Fibroblast of the aortic adventitia (primary cell): ENCODE data around the gene PCDHGC4. TPM values are rescaled to one million over a fixed set of nuclear protein-coding genes. Genes with fewer than 3 reads are reported as not detected.
A peak's percentile ranks its signal among the peaks of the same experiment; 100 is the strongest.

Experiments
- DNase-seq: peaks from one replicate; pipeline ENCODE4 v3.0.0-alpha.2; 2010; ENCODE audit warnings: low read depth
- H3K4me3 ChIP-seq: 2 replicates; pipeline ENCODE4 v1.5.1; 2011; ENCODE audit warnings: low read depth, mild to moderate bottlenecking, control low read depth, low read length, moderate library complexity
- total RNA-seq: library from RNA; depleted of rRNA; stranded (reverse); fragments of >200 nt; gene quantifications from 2 replicates; pipeline ENCODE4 v1.2.3, GENCODE V29; 2012; ENCODE audit warnings: low replicate concordance
- TF ChIP-seq, protein P1 (sequence below): IDR thresholded peaks from 2 replicates; pipeline ENCODE4 v1.5.1; 2011; ENCODE audit warnings: mild to moderate bottlenecking, low read length, control low read depth, inconsistent platforms; ENCODE audit not compliant: insufficient read depth

The PCDHGC4 gene
- total RNA-seq, 1 donor, result 5.2 TPM

- DNase-seq, result peak; percentile 79
- TF ChIP-seq, protein P1, sequence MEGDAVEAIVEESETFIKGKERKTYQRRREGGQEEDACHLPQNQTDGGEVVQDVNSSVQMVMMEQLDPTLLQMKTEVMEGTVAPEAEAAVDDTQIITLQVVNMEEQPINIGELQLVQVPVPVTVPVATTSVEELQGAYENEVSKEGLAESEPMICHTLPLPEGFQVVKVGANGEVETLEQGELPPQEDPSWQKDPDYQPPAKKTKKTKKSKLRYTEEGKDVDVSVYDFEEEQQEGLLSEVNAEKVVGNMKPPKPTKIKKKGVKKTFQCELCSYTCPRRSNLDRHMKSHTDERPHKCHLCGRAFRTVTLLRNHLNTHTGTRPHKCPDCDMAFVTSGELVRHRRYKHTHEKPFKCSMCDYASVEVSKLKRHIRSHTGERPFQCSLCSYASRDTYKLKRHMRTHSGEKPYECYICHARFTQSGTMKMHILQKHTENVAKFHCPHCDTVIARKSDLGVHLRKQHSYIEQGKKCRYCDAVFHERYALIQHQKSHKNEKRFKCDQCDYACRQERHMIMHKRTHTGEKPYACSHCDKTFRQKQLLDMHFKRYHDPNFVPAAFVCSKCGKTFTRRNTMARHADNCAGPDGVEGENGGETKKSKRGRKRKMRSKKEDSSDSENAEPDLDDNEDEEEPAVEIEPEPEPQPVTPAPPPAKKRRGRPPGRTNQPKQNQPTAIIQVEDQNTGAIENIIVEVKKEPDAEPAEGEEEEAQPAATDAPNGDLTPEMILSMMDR, result no peak
- no peak overlapping the region for H3K4me3 ChIP-seq
Measured at GRCh38 chr5:141528291-141528984, 43.6 kb downstream of the PCDHGC4 start.

GRCh38 chr5:141529002-141529401, 44.2 kb downstream of the PCDHGC4 start:
- DNase-seq, result peak; percentile 77
- TF ChIP-seq, protein P1, result no peak
- no peak overlapping the region for H3K4me3 ChIP-seq

DNA sequence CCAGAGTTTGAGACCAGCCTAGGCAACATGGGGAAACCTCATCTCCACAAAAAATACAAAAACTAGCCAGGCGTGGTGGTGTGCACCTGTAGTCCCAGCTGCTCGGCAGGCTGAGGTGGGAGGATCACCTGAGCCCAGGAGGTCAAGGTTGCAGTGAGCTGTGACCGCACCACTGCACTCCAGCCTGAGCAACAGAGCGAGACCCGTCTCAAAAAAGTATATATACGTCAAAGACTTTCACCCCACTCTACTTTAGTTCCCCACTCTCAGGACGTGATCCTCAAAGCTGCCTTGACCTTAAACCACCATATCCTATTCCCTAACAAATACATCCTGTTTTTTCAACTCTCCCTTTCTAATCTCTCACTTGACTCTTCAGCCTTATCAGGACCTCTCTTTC, 45.0 kb downstream of the PCDHGC4 start:
- H3K4me3 ChIP-seq, result no peak overlapping the region
- no peak for DNase-seq
- TF ChIP-seq, protein P1, result no peak

DNA sequence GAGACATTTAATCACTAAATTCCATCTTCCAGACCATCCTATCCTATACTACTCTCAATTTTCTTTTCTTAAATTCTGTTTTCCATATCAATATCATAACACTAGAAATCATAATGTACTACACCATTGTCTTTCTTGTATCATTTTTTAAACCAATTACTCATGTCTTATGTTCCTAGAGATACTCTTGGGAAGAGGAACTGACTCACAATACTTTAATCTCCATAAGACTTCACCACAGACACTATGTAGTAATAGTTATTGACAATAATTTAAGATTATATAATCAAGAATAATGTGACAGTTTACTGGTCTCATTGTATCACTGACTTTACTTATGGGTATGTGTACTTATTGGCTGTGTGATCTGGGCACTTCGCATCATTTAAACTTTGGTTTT, 47.9 kb downstream of the PCDHGC4 start:
- TF ChIP-seq, protein P1, result no peak
- H3K4me3 ChIP-seq, result no peak overlapping the region
- no peak for DNase-seq

DNA sequence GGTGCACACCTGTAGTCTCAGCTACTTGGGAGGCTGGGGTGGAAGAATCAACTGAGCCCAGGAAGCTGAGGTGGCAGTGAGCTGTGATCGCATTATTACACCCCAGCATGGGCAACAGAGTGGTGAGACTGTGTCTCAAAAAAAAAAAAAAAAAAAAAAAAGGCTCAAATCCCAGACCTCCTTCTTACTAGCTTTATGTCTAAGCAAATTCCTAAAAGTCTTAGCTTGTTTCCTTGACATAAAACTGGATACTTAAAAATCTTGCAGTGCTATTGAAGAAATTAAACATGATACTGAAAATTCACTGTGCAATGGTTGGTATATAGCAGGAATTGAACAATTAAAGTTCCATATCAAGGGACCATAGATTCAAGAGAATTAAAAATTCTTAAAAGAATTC, 49.1 kb downstream of the PCDHGC4 start:
- TF ChIP-seq, protein P1, result no peak
- DNase-seq, result peak; percentile 50

DNA sequence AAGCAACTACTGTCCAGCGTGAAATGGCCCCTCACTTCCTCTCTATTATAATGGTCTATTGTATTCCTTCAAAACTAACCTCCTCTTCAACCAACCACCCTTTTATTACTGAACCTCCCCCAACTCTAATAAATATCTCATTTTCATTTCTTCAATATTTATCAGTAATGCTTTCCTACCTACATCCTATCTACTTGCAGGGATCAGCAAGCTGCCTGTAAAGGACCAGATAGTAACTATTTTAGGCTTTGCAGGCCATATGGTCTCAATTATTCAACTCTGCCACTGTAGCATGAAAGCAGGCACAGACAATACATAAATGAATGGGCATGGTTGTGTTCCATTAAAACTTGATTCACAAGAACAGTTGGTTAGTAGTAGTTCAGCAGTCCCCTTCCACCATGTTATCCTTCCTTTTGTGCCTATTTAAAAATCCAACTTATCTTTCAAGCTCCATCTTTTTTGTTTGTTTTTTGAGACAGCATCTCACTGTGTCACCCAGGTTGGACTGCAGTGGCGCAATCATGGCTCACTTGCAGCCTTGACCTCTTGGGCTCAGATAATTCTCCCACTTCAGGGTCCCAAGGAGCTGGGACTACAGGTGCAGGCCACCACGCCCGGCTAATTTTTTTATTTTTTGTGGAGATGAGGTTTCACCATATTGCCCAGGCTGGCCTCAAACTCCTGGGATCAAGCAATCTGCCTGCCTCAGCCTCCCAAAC, 49.8 kb downstream of the PCDHGC4 start:
- DNase-seq, result no peak
- TF ChIP-seq, protein P1, result no peak
- no peak overlapping the region for H3K4me3 ChIP-seq

More for the DNA sequence above, 49.1 kb downstream of the PCDHGC4 start:
- no peak overlapping the region for H3K4me3 ChIP-seq

Other genes starting within 250 kb of the PCDHGC4 start
- 0.09 TPM in 1 of 2 replicates, not detected in the other for gene PCDHB15, start 239.6 kb upstream of the PCDHGC4 start, total RNA-seq
- 0.72 TPM in 1 of 2 replicates, not detected in the other for gene SLC25A2, start 181.0 kb upstream of the PCDHGC4 start, total RNA-seq
- 62.1 and 66.0 TPM in 2 replicates for gene TAF7, start 164.2 kb upstream of the PCDHGC4 start, total RNA-seq
- 0.90 and 1.4 TPM in 2 replicates for gene PCDHGA1, start 154.5 kb upstream of the PCDHGC4 start, total RNA-seq
- 2.5 and 3.9 TPM in 2 replicates for gene PCDHGA2, start 146.3 kb upstream of the PCDHGC4 start, total RNA-seq
- gene PCDHGA3, start 141.2 kb upstream of the PCDHGC4 start, total RNA-seq, result 1.1 and 4.4 TPM in 2 replicates
- gene PCDHGB1, start 134.9 kb upstream of the PCDHGC4 start, total RNA-seq, result 3.1 and 4.2 TPM in 2 replicates
- 3.7 and 9.9 TPM in 2 replicates for gene PCDHGA4, start 130.0 kb upstream of the PCDHGC4 start, total RNA-seq
- 1.3 and 5.7 TPM in 2 replicates for gene PCDHGB2, start 125.0 kb upstream of the PCDHGC4 start, total RNA-seq
- gene PCDHGA5, start 120.9 kb upstream of the PCDHGC4 start, total RNA-seq, result 1.7 and 3.5 TPM in 2 replicates
- 7.7 and 9.6 TPM in 2 replicates for gene PCDHGB3, start 114.8 kb upstream of the PCDHGC4 start, total RNA-seq
- 3.9 and 7.4 TPM in 2 replicates for gene PCDHGA6, start 111.1 kb upstream of the PCDHGC4 start, total RNA-seq
- gene PCDHGA7, start 102.3 kb upstream of the PCDHGC4 start, total RNA-seq, result 2.9 and 8.4 TPM in 2 replicates
- 9.0 and 17.4 TPM in 2 replicates for gene PCDHGB4, start 97.3 kb upstream of the PCDHGC4 start, total RNA-seq
- 2.5 and 3.8 TPM in 2 replicates for gene PCDHGA8, start 92.4 kb upstream of the PCDHGC4 start, total RNA-seq
- 8.5 and 19.9 TPM in 2 replicates for gene PCDHGB5, start 87.1 kb upstream of the PCDHGC4 start, total RNA-seq
- gene PCDHGA9, start 82.3 kb upstream of the PCDHGC4 start, total RNA-seq, result 4.1 and 7.3 TPM in 2 replicates
- 3.8 and 5.8 TPM in 2 replicates for gene PCDHGB6, start 77.0 kb upstream of the PCDHGC4 start, total RNA-seq
- 10.6 and 22.2 TPM in 2 replicates for gene PCDHGA10, start 72.0 kb upstream of the PCDHGC4 start, total RNA-seq
- 16.7 and 22.1 TPM in 2 replicates for gene PCDHGB7, start 67.4 kb upstream of the PCDHGC4 start, total RNA-seq
- gene PCDHGA11, start 64.0 kb upstream of the PCDHGC4 start, total RNA-seq, result 7.6 and 17.8 TPM in 2 replicates
- 39.7 and 50.5 TPM in 2 replicates for gene PCDHGA12, start 54.5 kb upstream of the PCDHGC4 start, total RNA-seq
- 53.7 and 97.7 TPM in 2 replicates for gene PCDHGC3, start 9.1 kb upstream of the PCDHGC4 start, total RNA-seq
- 7.0 and 10.5 TPM in 2 replicates for gene PCDHGC5, start 4.1 kb downstream of the PCDHGC4 start, total RNA-seq
- 16.3 and 22.1 TPM in 2 replicates for gene DIAPH1, start 134.0 kb downstream of the PCDHGC4 start, total RNA-seq
- gene HDAC3, start 151.8 kb downstream of the PCDHGC4 start, total RNA-seq, result 48.4 and 51.4 TPM in 2 replicates
- gene RELL2, start 152.0 kb downstream of the PCDHGC4 start, total RNA-seq, result 2.6 and 6.6 TPM in 2 replicates
- 19.9 and 39.8 TPM in 2 replicates for gene FCHSD1, start 166.4 kb downstream of the PCDHGC4 start, total RNA-seq
- gene ARAP3, start 197.2 kb downstream of the PCDHGC4 start, total RNA-seq, result 2.6 and 6.2 TPM in 2 replicates